ENCODE data around the gene SMIM3. TPM values are rescaled to one million over a fixed set of nuclear protein-coding genes. Genes with fewer than 3 reads are reported as not detected.

SMIM3 gene
- 105 and 131 TPM in 2 replicates for total RNA-seq

GRCh38 chr5:150778517-150779396, at the start of gene SMIM3:
Gene SMIM3 (plus strand): TSS chr5:150778757. CDS start chr5:150795441, 16,684 bp downstream.

GRCh38 chr5:150758531-150759333, 19.8 kb upstream of the SMIM3 start, which contains the start of gene DCTN4:
Gene DCTN4 (minus strand): TSS chr5:150759017. CDS start chr5:150758993, 24 bp downstream.

GRCh38 chr5:150846308-150846653, 67.7 kb downstream of the SMIM3 start, which contains the start of gene IRGM:
Gene IRGM (plus strand): TSS chr5:150846521. CDS start chr5:150848124, 1,603 bp downstream.

Other genes starting within 250 kb of the SMIM3 start
- 62.4 and 94.2 TPM in 2 replicates for gene SYNPO, start 138.1 kb upstream of the SMIM3 start, total RNA-seq
- gene MYOZ3, start 117.5 kb upstream of the SMIM3 start, total RNA-seq, result 2.3 and 3.3 TPM in 2 replicates
- gene RBM22, start 77.7 kb upstream of the SMIM3 start, total RNA-seq, result 17.5 and 17.6 TPM in 2 replicates
- 58.0 and 61.5 TPM in 2 replicates for gene DCTN4, start 19.7 kb upstream of the SMIM3 start, total RNA-seq
- gene IRGM, start 67.8 kb downstream of the SMIM3 start, total RNA-seq, result 0.13 TPM in 1 of 2 replicates, not detected in the other
- gene ZNF300, start 126.2 kb downstream of the SMIM3 start, total RNA-seq, result 3.3 and 3.9 TPM in 2 replicates
- gene GPX3, start 241.8 kb downstream of the SMIM3 start, total RNA-seq, result 29.7 and 56.0 TPM in 2 replicates

Data from smooth muscle cell of the pulmonary artery (primary cell).